ENCODE data around the gene NUP188.

The NUP188 gene

DNA sequence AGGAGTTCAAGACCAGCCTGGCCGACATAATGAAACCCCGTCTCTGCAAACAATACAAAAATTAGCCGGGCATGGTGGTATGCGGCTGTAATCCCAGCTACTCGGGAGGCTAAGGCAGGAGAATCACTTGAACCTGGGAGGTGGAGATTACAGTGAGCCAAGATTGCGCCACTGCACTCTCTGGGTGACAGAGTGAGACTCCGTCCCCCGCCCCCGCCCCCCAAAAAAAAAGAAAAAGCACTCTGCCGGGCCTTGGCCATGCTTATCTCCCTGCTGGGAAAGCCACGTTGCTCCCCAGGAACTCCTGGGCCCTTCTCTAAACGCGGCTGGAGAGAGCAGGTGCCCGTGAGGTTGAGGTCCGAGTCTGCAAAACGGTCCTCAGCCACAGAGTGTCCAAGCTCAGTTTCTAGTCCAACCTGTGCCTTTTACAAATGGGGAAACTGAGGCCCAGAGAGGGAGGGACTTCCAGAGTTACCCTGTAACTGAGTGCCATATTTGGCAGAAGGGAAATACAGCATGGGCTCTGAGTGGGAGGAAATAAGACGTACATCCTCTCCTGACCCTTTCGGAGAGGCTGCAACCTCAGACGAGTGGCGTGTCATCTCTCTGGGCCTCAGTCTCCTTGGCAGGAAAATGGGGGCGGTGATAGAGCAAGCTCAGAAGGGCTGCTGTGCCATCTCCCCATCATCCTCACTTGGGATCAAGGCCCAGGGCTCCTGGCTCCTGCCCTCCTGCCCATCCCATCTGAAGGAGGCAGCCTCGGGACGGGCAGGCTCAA lies 33.3 kb upstream of the NUP188 start:
- no peak for DNase-seq

GRCh38 chr9:128916204-128916603 lies 31.3 kb upstream of the NUP188 start:
- DNase-seq = no peak

DNA sequence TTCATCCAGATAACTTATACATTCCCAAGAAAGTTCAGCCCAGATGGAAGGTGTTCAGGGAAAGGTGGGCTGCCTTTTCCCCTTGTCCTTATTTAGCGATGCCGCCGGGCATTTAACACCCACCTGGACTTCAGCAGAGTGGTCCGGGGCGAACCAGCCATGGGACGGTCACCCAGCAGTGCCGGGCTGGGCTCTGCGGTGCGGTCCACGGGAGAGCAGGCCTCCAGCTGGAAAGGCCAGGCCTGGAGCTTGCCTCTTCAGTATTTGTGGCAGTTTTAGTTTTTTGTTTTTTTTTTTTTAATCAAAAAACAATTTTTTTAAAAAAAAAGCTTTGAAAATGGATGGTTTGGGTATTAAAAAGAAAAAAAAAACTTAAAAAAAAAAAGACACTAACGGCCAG lies 30.8 kb upstream of the NUP188 start:
- no peak for DNase-seq

GRCh38 chr9:128917151-128917849 lies 30.2 kb upstream of the NUP188 start:
- no peak for DNase-seq

- DNase-seq = no peak
These were observed 28.6 kb upstream of the NUP188 start for GRCh38 chr9:128918921-128919320.

- DNase-seq = no peak
These were observed 28.0 kb upstream of the NUP188 start for GRCh38 chr9:128919402-128920089.

DNA sequence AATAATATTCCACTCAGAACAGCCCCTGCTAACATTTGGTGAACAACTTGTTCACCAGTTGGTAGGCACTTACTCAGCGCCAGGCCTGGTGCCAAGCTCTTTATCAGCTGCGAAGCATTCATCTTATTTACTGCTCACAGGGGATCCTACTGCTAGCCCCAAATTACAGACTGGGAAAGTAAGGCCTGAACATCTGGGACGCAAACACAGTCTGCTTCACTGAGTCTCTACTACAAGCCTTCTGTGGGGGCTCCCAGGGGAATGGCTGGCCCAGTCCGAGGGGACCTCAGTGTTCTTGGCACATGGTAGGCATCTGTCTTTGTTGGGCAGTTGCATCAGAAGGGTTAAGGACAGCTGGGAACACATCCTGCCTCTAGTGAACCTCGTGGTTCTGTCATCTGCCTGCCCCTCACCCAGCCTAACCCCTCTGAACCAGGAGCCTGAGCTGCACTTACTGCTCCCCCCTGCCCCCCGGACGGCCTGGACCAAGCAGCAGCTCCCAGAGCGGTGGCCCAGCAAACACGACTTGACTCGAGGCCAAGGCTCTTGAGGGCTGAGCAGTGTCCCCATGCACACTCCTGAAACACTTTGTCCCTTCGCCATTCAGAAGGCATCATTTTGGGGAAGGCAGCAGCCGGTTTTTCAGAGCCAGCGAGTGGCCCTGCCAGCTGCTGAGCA lies 27.0 kb upstream of the NUP188 start, which contains the start of gene PHYHD1:
Gene PHYHD1, plus strand, starts transcription at position 602 of the 678 bp plus-strand sequence. CDS start 1,342 bp downstream, outside the sequence.
- no peak for DNase-seq

DNA sequence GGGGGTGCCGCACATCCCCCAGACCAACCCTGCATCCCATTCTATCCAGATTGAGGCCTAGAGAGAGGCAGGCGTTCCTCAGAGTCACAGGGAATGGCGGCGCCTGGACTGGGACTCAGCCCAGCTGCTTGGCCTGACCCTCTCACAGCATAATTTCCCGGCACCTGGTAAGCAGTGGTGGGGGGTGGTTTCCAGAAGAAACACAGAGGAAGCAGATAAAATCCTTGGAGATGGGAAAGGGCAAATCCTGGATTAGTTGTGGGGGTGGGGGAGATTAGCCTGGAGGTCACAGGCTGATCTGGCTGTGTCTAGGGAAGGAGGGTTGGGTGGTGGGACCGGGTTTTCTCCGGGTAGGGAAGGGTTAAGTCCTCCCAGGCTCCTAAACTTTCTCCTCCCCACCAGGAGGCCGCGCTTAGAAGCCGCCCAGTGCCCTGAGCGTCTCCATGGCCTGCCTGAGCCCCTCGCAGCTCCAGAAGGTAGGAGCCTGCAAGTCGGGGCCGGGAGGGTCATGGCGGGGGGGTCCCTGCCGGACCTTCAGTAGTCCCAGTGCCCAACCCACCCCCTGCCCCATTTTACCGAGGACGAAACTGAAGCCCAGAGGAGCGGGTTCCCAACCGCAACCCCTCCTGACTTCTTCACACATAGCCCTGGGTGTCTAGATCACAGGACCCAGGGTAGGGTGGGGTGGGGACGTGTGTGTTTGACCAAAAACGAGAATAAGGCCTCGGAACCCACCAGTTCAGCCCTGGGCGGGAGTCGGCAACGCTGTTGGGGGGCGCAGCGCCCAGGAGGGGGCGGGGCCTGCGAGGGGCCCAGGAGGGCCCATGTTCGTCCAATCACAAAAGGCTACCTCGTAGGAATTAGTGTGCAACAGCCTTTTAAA lies 25.4 kb upstream of the NUP188 start:
- DNase-seq = no peak

DNA sequence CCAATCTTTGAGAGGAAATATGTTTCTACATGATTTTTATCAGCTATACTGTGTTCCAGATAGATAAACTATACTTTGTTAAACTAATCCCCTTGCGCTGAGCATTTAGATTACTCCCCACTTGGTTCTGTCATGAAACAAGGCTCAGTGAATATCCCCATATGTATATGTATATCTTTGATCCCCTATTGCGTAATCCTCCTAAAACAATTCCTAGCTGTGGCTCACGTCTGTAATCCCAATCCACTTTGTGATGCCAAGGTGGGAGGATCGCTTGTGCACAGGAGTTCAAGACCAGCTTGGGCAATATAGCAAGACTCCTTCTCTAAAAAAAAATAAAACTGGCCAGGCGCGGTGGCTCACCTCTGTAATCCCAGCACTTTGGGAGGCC lies 24.0 kb upstream of the NUP188 start:
- no peak for DNase-seq

GRCh38 chr9:128927731-128928411 lies 19.6 kb upstream of the NUP188 start:
- no peak for DNase-seq

DNA sequence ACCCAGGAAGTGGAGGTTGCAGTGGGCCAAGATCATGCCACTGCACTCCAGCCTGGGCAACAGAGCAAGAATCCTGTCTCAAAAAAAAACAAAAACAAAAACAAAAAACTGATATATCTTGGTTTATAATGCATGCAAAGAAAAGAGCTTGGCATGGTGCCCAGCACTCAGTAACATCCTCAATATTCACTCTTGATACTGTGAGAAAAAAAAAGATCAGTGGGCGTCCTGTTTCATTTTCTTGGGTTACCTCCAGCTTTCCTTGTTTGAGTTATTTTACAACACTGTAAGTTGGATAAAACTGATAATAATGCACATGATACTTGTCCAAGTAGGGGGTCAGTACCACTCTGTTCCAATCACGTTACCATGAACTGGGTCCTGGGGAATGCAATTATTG lies 18.9 kb upstream of the NUP188 start:
- DNase-seq = no peak

DNA sequence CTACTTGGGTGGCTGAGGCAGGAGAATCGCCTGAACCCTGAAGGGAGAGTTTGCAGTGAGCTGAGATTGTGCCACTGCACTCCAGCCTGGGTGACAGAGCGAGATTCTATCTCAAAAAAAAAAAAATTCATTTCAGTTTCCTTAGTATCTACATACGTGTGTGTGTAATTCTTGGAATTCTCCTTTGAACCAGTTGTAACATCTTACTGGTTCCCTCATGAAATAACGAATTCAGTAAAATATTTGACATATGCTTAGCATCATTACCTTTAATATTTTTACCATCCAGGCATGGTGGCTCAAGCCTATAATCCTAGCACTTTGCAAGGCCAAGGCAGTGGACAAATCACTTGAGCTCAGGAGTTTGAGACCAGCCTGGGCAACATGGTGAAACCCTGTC lies 17.9 kb upstream of the NUP188 start:
- no peak for DNase-seq

GRCh38 chr9:128933731-128934130 lies 13.8 kb upstream of the NUP188 start:
- DNase-seq = no peak

DNA sequence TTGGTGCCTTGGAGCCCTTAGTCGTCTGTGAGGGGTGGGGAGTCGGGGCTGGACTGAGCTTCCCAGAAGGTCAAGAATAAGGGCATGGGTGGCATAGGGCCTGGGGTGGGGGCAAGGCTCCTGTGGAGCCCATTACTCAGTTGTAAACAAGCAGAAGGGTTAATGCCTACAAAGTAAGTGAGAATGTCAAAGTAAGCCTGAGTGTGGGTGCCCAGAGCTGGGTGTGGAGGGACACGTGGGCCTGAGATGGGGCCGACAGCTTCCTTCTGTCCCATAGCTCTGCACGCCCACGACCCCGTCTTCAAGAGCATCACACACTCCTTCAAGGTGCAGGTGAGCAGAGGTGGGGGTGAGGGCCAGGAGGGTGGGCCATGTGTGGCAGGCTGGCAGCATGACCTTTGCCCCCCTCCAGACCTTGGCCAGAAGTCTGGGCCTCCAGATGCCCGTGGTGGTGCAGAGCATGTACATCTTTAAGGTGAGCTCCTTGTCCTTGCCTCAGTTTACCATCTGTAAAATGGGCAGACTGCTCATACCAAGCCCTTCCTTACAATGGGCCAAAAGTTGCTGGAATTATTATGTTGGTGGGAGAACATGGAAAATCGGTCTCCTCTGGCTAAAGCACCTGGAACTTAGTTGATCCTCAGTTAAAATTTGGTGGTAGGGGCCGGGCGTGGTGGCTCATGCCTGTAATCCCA lies 11.2 kb upstream of the NUP188 start:
- DNase-seq = no peak

- no peak for DNase-seq
These were observed 10.0 kb upstream of the NUP188 start for GRCh38 chr9:128937310-128938165.

- no peak for DNase-seq
These were observed 7.1 kb upstream of the NUP188 start for GRCh38 chr9:128940271-128940921.

GRCh38 chr9:128940946-128941755 lies 6.3 kb upstream of the NUP188 start:
- DNase-seq = no peak

DNA sequence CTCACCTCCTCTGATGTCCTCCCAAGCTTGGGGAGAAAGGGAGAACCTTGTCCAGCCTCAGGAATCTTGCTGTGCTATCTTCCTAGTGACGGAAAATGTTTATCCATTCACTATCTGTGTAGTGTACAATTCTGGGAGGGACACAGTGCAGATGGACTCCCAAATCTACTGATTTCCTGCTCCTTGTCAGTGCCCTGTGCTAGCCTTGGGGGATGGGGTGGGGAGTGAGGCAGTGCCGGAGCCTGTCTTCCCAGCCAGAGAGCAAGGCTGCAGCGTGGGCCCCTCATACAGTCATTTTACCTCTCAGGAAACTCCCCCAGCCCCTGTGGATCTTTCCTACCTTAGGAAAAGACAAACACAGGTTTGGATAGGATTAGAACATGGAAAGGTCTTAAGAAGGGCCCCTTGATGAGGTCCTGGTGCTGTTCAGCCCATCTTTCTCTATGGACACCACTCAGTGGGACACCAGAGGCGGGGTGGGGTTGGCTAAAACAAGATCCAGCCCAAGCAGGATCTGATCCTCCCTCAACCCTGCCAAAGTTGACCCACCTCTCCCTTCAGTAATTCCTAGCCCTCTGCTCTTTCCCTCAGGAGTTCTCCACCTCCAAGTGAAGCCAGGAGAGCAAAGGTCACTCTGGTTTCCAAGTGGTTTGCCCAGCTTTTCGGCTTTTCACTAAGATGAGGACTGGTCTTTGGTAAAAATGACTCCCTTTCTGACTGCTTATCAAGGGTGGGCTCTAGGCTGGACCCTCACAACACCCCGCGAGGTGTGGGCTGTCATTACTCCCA lies 3.5 kb upstream of the NUP188 start:
- no peak for DNase-seq

Measured in SIG-M5 (cell line).